Esophagus mucosa (tissue), 1 donor: ENCODE data around the gene LCN9. TPM values are rescaled to one million over a fixed set of nuclear protein-coding genes. Genes with fewer than 3 reads are reported as not detected.
"Not testable (repeated sequence)": the region's sequence is repeated elsewhere in the genome, so short reads cannot be mapped to it uniquely, and the experiment has no call there.

Experiments
- ATAC-seq: fragments of 200-7000 bp; cut with Tn5 transposase; one replicate; pipeline ENCODE4 v1.9.1; 2020
- total RNA-seq: library from RNA; stranded (reverse); gene quantifications from one replicate; pipeline ENCODE4 v1.2.4, GENCODE V29; 2023
- donor health status: DM: yes; HTN: yes; CAD: no.

The LCN9 gene
- total RNA-seq, 1 donor from 2014 or later = not detected

- ATAC-seq = no peak
Observed at GRCh38 chr9:135648494-135649410, 14.4 kb upstream of the LCN9 start.

DNA sequence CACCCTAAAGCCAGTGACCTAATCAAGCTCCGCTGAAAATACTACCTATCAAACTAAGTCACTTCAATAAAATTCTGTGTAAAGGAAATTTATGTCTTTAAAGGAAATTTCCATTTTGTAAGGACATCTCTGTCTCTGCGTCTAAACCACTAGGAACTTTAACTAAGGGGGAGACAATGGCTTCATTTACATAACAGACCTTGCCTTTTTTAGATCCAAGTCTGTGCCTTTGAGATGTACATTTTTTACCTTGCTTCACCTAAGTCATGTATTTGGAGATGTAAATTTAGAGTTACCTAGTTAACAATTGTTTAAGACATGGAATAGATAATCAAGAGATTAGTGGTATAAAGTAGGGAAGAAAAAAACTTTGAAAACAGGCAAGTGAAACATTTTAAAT is 13.6 kb upstream of the LCN9 start:
- no peak for ATAC-seq

GRCh38 chr9:135650408-135650807 is 12.7 kb upstream of the LCN9 start:
- no peak for ATAC-seq

DNA sequence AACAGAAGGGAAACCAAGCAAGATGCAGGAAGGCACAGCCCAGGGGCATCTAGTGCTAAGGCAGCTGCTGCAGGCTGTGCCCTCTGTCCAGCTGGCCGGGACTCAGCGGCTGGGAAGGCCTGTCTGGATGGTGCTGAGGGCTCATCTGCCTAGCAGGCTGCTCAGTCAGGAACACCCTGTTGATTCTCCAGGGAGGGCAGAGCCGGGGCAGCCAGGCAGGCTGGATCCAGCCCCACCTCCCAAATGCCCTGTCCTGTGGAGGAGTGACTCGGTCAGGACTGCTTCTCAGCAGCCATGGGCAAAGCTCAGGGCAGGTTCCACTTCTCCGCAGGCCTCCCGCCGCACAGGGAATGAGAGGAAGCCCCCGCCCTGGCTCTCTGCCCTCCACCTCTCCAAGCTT is 7.8 kb upstream of the LCN9 start:
- no peak for ATAC-seq

DNA sequence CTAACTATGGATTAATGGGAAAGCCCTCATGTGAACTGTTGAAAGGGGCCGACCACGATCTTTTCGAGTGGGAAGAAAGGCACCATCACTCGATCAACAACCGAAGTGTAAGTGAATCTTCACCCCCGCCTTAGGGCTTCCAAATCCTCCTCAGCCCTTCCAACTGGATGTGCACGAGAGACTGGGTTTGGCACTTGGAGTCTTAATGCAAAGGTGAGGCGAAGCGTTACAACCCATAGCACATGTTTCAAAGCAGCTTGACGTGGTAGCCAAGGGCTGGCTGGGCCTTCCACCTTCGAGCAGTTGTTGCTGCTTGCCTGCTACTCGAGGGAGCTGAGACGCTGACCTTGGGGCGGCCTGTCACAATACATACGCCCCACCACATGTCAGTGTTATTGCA is 5.7 kb upstream of the LCN9 start:
- no peak for ATAC-seq

DNA sequence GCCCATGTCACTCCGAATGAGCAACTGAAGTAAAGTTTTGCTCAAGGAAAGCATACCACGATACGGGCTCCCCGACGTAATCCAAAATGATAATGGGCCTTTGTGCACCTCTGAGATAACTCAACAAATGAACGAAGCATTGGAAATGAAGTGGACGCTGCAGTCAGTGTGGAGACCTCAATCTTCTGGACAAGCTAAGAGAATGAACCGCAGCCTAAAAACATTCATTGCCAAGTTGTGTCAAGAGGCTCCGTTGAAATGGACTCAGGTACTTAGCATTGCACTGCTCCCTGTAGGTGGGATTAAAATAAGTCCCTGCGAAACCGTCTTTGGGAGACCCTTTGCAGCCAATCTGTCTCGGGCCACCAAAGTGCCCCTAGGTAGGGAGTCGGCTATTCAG is 3.9 kb upstream of the LCN9 start:
- ATAC-seq = no peak

DNA sequence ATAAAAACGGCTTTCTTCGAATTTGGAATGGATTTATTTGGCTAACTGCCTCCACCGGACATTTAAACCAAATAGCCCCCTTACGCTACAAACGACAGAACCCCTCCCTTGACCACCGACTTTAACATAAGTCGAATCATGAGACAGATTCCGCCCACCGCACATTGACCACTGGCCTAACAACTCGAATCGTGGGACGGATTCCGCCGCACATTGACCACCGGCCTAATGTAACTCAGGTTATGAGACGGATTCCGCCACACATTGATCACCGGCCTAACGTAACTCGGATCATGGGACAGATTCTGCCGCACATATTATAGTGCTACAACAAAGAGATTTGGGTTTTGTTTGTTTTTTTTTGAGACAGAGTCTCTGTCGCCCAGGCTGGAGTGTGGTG is 2.7 kb upstream of the LCN9 start:
- ATAC-seq = no peak

DNA sequence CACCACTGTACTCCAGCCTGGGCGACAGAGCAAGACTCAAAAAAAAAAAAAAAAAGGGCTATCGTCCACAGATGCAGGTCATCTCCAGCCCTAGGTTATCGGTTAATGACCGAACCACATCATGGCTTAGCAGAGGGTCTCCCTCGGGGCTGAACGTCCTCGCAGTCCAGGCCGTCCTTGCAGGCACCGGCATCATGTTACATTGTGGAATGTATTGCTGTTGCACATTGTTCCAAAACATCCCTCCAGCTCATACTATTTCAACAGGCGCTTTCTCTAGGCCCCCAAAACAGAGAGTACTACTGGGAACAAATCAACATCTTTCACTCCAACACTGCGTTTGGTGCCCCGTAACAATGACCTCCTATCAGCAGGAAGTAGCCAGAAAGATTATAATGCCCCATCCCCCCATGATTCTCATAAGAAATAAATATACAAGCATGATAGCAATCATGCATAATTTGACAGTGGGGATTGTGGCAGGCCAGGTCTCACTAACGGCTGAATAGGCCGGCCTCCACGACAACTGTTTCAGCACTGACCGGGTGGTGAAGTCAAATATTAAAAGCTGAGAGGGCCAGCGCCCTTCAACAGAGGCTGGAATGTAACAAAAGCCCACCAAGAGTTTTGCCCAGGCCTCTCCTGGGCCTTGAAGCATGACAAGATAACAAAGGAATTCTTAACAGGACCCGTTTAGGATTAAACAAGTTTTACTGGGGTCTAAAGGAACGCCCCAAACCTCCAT is 1.1 kb upstream of the LCN9 start:
- ATAC-seq = no peak

DNA sequence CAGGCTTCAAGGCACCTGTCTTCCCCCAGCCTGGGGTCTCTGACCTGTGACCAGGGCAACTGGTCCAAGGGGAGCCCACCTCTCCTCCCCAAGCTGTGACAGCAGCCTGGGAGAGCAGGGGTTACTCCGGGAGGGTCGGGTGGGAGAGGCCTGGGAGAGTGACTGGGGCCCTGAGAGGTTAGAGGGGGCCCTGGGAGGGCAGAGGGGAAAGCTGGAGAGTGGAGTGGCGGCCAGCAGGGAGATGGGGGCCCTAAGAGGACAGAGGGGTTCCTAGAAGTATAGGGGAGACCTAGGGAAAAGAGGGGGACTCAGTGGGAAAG is 302 bp downstream of the LCN9 start:
- ATAC-seq = no peak

DNA sequence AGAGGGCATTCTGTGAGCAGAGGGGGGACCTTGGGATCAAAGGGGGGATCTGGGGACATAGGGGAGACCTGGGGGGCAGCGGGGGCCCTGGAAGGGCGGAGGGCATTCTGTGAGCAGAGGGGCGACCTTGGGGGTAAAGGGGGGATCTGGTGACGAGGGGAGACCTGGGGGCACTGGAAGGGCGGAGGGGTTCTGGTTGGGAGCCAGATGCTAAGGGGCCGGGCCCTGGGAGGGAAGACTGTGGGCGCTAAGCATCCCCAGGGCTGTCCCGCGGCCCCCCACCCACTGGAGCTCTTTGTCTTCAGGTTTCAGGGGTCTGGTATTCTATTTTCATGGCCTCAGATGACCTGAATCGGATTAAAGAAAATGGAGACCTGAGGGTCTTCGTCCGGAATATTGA is 748 bp downstream of the LCN9 start:
- no peak for ATAC-seq

DNA sequence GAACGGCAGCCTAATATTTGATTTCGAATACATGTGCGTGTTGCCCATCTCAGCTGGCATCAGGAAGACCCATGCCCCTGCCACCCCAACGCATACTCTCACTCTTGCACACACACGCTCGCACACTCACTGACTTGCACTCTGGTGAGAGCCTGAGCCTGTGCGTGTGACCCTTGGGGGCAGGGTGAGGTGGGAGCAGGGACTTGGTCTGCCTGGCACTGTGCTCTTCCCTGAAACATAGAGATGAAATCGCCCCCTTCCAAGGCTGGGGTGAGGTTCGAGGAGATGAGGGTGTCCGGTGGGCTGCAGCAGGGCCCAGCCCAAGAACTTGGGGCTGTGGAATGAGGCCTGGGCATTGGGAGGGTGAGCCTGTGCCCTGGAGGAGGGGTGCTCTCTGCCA is 1.2 kb downstream of the LCN9 start:
- ATAC-seq = no peak

- ATAC-seq = no peak
Observed at GRCh38 chr9:135664801-135665794, 2.0 kb downstream of the LCN9 start.

DNA sequence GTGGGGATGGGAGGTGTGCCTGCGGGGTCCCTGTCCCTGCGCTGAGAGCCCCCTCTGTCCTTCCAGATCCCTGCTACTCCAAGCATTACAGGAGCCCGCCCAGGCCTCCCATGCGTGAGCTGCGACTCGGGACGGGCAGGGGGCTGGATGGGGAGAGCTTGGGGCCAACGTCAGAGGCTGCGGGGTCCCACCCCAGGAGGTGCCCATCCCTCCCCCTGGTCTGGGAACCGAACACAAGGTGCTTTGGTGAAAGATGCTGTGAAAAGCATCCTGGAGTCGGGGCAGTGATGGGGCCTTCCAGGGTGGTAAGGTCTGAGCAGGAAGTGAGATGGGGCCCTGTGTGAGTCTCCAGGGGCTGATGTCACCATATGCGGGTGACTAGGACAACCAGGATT is 2.7 kb downstream of the LCN9 start:
- ATAC-seq = no peak

DNA sequence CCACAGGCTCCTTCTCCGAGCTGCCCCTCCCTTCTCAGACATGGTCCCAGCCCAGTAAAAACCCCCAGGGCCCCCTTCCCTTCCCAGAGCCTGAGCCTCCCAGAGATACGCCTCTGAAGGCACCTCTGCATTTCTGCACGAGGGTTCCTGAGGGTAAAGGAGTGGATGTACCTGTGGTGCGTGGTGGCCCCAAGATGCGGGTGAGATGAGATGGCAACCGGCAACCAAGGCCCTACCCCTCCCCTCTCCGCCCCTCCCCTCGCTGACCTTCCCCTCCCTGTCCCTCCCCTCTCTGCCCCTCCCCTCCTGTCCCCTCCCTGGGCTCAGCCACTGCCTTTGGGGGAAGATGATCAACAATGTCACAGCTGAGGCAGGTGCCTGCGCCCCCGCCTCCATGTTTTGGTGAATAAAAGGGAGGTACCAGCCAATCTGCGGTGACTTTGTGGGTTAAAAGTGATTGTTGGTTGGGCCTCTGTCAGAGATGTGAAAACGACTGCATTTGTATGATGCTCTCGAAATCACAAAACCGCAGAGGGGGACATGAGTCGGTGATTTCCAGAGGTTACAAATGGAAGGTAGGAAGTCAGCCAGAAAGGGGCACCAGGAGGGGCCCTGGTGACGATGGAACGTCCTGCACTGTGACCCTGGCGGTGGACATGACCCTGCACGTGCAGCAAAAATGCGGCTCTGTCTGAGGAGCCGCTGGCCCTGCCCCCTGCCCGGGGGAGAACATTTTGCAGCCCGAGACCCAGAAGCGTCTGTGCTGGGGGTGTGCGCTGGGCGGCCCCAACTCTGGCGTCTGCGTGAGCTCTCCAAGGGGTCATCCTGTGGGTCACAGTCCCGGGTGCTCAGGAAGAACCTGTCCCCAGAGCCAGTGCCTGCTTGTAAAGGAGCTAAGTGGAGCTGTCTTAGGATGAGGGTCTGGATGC is 3.7 kb downstream of the LCN9 start:
- no peak for ATAC-seq

DNA sequence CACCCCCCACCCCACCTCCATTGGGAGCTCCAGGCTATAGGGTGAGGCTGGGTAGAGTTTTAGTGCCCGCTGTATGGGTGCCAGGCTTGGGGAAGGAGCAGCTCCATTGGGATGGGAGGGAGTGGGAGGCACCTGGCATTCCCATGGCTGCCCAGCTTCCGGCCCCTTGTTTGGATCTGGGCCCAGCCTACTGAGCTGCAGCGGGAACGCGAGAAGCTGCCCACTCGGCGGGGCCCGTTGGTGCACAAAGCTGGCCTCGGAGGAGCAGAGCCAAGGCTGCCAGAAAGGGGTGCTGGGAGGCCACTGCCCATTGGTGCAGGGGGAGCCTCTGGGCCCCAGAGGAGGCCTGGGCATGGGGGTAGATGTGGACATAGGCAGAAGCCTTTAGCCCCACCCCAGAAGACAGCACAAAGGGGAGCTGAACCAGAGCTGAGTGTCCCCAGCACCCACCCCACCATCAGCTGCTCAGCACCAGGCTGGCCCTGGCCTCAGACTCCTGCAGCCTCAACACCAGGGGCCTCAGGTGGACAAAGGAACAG is 4.4 kb downstream of the LCN9 start:
- no peak for ATAC-seq

DNA sequence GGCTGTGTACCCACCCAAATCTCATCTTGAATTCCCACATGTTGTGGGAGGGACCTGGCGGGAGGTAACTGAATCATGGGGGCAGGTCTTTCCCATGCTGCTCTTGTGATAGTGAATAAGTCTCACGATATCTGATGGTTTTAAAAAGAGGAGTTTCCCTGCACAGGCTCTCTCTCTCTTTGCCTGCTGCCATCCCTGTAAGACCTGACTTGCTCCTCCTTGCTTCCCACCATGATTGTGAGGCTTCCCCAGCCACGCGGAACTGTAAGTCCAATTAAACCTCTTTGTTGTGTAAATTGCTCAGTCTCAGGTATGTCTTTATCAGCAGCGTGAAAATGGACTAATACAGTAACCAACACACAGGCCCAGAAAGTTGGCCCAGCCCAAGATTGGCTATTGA is 5.9 kb downstream of the LCN9 start:
- not testable (repeated sequence) for ATAC-seq

- ATAC-seq = no peak
Observed at GRCh38 chr9:135669616-135670285, 6.6 kb downstream of the LCN9 start.

DNA sequence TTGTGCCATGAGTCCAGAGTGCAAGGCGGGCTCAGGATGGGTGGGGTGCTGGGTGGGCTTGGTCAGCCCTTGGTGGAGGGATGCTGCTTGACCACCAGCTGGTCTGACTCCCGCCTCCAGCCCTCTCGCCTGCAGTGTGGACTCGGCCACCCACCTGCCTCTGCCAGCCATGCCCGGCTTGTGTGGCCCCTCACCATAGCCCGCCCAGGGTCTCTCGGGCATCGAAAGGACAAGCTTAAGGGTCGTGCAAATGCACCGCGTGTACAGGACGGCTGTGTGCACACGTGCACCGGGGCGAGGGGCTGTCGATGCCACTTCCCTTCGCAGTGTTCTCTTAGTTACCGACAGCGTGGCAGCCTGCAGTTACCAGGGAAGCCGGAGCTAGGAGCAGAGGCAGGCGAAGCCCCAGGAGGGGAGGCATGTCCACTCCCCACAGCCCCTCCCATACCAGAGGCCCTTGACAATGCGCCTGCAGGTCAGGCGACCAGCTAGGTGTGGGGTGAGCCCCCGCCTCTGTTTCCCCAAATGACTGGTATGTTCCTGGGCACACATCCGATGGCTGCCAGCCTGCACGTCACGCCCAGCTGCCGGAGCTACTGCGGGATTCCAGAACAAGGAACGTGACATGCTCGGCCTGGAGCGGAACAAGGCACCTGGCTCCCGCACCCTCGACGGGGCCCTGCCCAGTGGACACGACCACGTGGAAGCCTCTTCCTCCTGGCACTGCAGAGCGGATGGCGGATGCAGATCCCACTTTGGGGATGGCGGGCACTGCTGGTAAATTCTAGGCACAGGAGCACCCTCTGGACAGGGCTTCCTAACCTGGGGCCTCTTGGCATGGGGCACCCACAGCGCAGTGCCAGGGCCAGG is 7.8 kb downstream of the LCN9 start:
- no peak for ATAC-seq

DNA sequence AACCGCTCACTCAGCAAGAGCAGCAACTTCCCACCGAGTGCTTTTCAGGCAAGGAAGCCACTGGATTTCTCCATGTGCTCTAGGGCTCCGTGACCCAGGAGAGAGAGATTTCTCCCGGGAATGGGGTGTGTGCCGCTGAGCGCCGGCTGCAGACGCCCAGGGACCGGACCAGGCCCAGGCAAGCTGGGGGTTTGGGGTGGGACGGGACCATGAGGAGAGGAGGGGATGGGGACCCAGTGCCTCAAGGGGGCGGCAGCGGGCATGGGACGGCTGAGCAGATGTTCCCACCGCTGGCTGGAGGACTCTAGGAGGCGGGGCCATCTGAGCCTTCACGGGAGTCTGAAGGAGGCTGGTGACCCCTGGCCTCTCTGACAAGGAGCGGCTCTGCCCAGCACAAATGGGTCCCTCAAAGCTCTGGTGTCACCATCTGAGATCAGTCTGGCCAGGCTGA is 8.5 kb downstream of the LCN9 start:
- no peak for ATAC-seq

DNA sequence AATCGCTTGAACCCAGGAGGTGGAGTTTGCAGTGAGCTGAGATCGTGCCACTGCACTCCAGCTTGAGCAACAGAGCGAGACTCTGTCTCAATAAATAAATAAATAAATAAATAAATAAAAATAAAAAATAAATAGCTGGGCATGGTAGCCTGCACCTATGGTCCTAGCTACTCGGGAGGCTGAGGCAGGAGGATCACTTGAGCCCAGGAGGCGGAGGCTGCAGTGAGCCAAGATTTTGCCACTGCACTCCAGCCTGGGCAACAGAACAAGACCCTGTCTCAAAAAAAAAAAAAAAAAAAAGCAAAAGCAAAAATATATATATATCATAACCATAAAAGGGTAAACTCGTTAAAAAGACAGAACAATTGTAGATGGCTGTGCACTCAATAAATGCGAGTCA is 9.7 kb downstream of the LCN9 start:
- ATAC-seq = not testable (repeated sequence)
